Activated naive CD8-positive, alpha-beta T cell treated with anti-CD3 and anti-CD28 coated beads for 36 hours (primary cell): ENCODE measurements around the gene GAB3. TPM values are rescaled to one million over a fixed set of nuclear protein-coding genes. Genes with fewer than 3 reads are reported as not detected.
"Not testable (repeated sequence)": the region's sequence is repeated elsewhere in the genome, so short reads cannot be mapped to it uniquely, and the experiment has no call there.

Source experiments
- DNase-seq: peaks from one replicate; pipeline ENCODE4 v3.0.0; 2021
- H3K27ac Mint-ChIP-seq: one replicate; pipeline ENCODE4 v1.8.0; 2022; ENCODE audit warnings: mild to moderate bottlenecking, moderate library complexity, mixed read lengths
- H3K27me3 Mint-ChIP-seq: one replicate; pipeline ENCODE4 v1.8.0; 2022; ENCODE audit warnings: mild to moderate bottlenecking, mixed read lengths
- H3K36me3 Mint-ChIP-seq: one replicate; pipeline ENCODE4 v1.8.0; 2021; ENCODE audit warnings: mild to moderate bottlenecking, mixed read lengths
- H3K4me1 Mint-ChIP-seq: one replicate; pipeline ENCODE4 v1.8.0; 2021; ENCODE audit warnings: mixed read lengths
- H3K4me3 Mint-ChIP-seq: one replicate; pipeline ENCODE4 v1.8.0; 2022; ENCODE audit warnings: mild to moderate bottlenecking, moderate library complexity, mixed read lengths
- H3K9me3 Mint-ChIP-seq: one replicate; pipeline ENCODE4 v1.8.0; 2022; ENCODE audit warnings: mixed read lengths
- total RNA-seq, 2 experiments: library from RNA; stranded (reverse); gene quantifications; one replicate each; pipeline ENCODE4 v1.2.3, GENCODE V29; 2021

The GAB3 gene
- total RNA-seq, 2 experiments from 2014 or later = 2.5 to 3.4 TPM

GRCh38 chrX:154645745-154646378 lies 105.0 kb downstream of the GAB3 start:
- not testable (repeated sequence) for H3K36me3 Mint-ChIP-seq, H3K4me1 Mint-ChIP-seq, DNase-seq, H3K4me3 Mint-ChIP-seq, H3K9me3 Mint-ChIP-seq, H3K27ac Mint-ChIP-seq, H3K27me3 Mint-ChIP-seq

- H3K27ac Mint-ChIP-seq, H3K4me3 Mint-ChIP-seq, H3K4me1 Mint-ChIP-seq, H3K9me3 Mint-ChIP-seq, H3K36me3 Mint-ChIP-seq, DNase-seq, H3K27me3 Mint-ChIP-seq: not testable (repeated sequence)
Measured at GRCh38 chrX:154643708-154644107, 107.2 kb downstream of the GAB3 start.

GRCh38 chrX:154641740-154642139 lies 109.1 kb downstream of the GAB3 start:
- H3K27ac Mint-ChIP-seq, DNase-seq, H3K27me3 Mint-ChIP-seq, H3K4me1 Mint-ChIP-seq, H3K36me3 Mint-ChIP-seq, H3K9me3 Mint-ChIP-seq, H3K4me3 Mint-ChIP-seq: not testable (repeated sequence)

- not testable (repeated sequence) for H3K36me3 Mint-ChIP-seq, H3K4me1 Mint-ChIP-seq, DNase-seq, H3K9me3 Mint-ChIP-seq, H3K27me3 Mint-ChIP-seq, H3K27ac Mint-ChIP-seq, H3K4me3 Mint-ChIP-seq
Measured at GRCh38 chrX:154633661-154634060, 117.2 kb downstream of the GAB3 start.

- H3K9me3 Mint-ChIP-seq, H3K36me3 Mint-ChIP-seq, DNase-seq, H3K27ac Mint-ChIP-seq, H3K4me3 Mint-ChIP-seq, H3K4me1 Mint-ChIP-seq, H3K27me3 Mint-ChIP-seq: not testable (repeated sequence)
Measured at GRCh38 chrX:154630949-154631348, 119.9 kb downstream of the GAB3 start.

GRCh38 chrX:154628960-154629359 lies 121.9 kb downstream of the GAB3 start:
- not testable (repeated sequence) for H3K4me3 Mint-ChIP-seq, H3K4me1 Mint-ChIP-seq, H3K9me3 Mint-ChIP-seq, DNase-seq, H3K27ac Mint-ChIP-seq, H3K27me3 Mint-ChIP-seq, H3K36me3 Mint-ChIP-seq

Other genes with a start within 250 kb of the GAB3 start
- gene FAM3A, start 234.8 kb downstream of the GAB3 start, total RNA-seq = 10 to 100 TPM; 26.8 to 27.3 TPM
- gene G6PD, start 204.2 kb downstream of the GAB3 start, total RNA-seq = 10 to 100 TPM; 89.9 to 92.4 TPM
- 10 to 100 TPM; 31.1 to 32.5 TPM for gene IKBKG, start 203.5 kb downstream of the GAB3 start, total RNA-seq
- not detected for gene CTAG1A, start 165.9 kb downstream of the GAB3 start, total RNA-seq
- gene CTAG1B, start 131.8 kb downstream of the GAB3 start, total RNA-seq = not detected
- gene CTAG2, start 97.5 kb downstream of the GAB3 start, total RNA-seq = 10 to 100 TPM; 37.2 to 39.6 TPM
- 100 to 1,000 TPM; 181 to 190 TPM for gene DKC1, start 11.8 kb upstream of the GAB3 start, total RNA-seq
- 10 to 100 TPM; 16.2 to 17.9 TPM for gene MPP1, start 54.4 kb upstream of the GAB3 start, total RNA-seq
- not detected for gene SMIM9, start 83.6 kb upstream of the GAB3 start, total RNA-seq
- gene F8A1, start 135.3 kb upstream of the GAB3 start, total RNA-seq = 10 to 100 TPM; 39.3 to 39.4 TPM